ENCODE measurements around the gene GRHL1.

- no peak for TF ChIP-seq POLR2A (IDR thresholded peaks at IDR 0.05)
- TF ChIP-seq CTCF (IDR thresholded peaks at IDR 0.05), result no peak
Observed at GRCh38 chr2:9946076-9946475, 5.4 kb upstream of the GRHL1 start.
